AG09319 (cell line): ENCODE measurements around the gene FAIM.
A peak's percentile ranks its signal among the peaks of the same experiment; 100 is the strongest.

ENCODE experiments used
- DNase-seq: peaks from one replicate; pipeline ENCODE4 v3.0.0-alpha.2; 2010; ENCODE audit warnings: low read depth; ENCODE audit errors: extremely low read depth
- CTCF ChIP-seq: IDR thresholded peaks from 2 replicates; pipeline ENCODE4 v1.5.1; 2011; ENCODE audit warnings: low read depth, mild to moderate bottlenecking, inconsistent platforms, low read length, moderate library complexity

Gene FAIM

GRCh38 chr3:138578141-138578540 lies 30.4 kb upstream of the FAIM start:
- no peak for DNase-seq
- no peak for TF ChIP-seq CTCF

DNA sequence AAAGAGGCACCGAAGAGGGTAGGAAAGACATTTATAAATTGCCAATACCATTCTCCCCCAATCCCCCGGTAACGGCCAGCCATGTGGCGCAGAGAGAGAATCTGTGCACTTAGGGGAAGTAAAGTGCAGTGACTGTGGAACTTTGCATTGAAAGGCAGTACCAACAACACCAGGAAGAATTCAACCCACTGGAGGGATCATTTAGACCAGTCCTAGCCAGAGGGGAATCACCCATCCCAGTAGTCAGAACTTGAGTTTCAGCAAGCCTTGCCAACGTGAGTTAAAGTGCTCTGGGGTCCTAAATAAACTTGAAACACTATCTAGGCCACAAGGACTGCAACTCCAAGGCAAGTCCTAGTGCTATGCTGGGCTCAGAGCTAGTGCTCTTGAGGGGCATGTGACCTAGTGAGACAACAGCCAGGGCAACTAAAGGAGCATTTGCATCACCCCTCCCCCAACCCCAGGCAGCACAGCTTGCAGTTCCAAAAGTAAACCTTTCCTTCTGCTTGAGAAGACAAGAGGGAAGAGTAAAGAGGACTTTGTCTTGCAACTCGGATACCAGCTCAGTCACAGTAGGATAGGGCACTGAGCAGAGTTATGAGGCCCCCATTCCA lies 29.5 kb upstream of the FAIM start:
- TF ChIP-seq CTCF, result no peak
- no peak for DNase-seq

DNA sequence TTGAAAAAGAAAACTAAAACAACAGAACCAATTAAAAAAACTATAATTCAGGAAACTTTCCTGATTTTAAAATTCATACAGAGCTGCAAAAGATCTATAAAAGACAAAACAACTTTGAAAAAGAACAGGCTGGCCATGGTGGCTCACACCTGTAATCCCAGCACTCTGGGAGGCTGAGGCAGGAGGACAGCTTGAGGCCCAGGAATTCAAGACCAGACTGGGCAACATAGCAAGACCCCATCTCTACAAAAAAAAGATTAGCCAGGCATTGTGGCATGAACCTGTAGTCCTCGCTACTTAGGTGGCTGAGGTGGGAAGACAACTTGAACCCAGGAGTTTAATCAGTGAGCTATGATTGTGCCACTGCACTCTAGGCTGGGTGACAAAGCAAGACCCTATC lies 21.2 kb upstream of the FAIM start:
- DNase-seq, result no peak
- TF ChIP-seq CTCF, result no peak

DNA sequence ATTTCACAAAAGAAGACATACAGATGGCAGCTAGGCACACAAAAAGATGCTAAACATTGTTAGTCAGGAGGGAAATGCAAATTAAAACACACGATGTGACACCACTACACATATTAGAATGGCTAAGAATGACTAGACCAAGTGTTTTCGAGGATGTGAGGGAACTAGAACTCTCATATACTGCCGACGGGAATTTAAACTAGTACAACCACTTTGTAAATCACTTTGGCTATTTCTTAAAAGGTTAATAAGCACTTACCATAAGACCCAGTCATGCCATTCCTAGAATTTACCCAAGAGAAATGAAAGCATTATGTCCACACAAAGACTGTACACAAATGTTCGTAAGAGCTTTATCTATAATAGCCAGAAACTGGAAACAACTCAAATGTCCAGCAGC lies 20.1 kb upstream of the FAIM start:
- no peak for TF ChIP-seq CTCF
- no peak for DNase-seq

GRCh38 chr3:138591392-138591791 lies 17.2 kb upstream of the FAIM start:
- DNase-seq, result no peak
- no peak for TF ChIP-seq CTCF

DNA sequence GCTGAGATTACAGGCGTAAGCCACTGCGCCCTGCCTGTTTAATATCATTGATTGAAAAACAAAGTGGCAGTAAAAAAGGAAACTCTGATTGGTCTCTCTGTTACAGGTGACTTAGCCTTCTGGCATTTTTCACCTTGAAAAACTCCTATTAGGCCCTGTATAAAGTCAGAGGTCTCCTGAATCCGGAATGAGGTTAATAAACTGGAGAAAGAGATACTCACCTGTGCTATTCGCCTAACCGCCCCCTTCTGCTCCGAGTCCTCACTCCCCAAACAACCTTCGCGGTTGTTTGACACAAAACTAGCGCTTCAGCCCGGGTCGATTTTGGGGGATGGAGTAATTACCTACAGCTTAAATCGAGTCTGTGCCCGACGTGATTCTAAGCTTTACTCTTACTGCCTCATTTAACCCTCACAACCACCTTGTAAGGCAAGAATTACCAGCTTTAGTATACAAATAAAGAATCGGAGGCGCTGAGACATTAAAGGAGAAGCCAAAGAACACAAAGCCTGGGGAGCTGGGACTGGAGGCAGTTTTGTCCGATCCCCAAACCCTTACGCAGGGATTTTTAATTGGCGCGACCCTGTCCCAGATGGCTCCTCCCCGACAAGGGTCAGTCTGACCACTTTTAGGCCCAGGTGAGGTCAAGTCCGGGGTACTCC lies 15.0 kb upstream of the FAIM start:
- no peak for TF ChIP-seq CTCF
- no peak for DNase-seq

DNA sequence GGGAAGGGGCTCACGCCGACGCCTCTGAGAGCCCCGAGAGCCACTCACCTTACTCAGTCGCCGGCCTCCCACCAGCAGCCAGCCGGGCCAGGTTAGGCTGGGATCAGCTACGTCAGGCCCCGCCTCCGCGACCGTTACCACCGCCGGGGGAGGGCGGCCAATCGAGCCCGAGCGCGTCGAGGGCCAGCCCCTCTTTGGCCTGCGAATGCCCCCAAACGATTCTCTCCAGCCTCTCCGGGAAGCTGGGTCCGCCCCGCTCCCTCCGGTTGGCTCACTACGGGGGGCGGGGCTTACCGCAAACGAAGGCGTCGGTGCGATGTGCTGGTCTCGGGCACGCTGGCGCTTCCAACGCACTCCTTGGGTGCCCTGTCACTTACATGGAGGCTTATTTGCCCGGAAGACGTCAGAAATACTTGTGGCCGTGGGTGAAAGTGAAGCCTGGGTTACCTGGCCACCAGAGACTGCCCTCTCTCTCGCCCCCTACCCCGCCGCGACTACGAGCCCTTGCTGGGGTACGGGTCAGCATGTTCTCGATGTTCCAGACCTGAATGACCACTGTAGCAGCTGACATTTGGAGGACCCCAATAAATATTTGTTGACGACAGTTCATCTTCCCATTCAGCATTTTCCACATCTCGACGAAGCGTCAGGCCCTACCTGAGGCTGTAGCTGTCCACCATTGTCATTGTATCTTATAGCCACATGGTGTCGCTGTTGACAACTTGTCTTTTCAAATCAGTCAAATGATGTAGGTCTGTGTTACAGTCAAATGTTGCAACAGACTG lies 14.2 kb upstream of the FAIM start, which contains the start of gene CEP70:
Gene CEP70, minus strand, starts transcription at position 111 of the 785 bp plus-strand sequence. CDS start 21,333 bp downstream, outside the sequence.
- DNase-seq, result peak; percentile 81
- peak; percentile 66 for TF ChIP-seq CTCF
